Smooth muscle cell (in vitro differentiated cells): Measurements from ENCODE around the gene PARVG. TPM values are rescaled to one million over a fixed set of nuclear protein-coding genes. Genes with fewer than 3 reads are reported as not detected.

Experiments used
- DNase-seq: peaks from one replicate; lab custom pipeline; 2025; ENCODE audit not compliant: unreplicated experiment; lab: John Stamatoyannopoulos, UW
- H2AFZ ChIP-seq: fragments of 200-600 bp; sonication (generic); 2 replicates; pipeline ENCODE4 v1.6.0; 2016; ENCODE audit warnings: antibody characterized with exemption, low read depth, mild to moderate bottlenecking
- H3F3A ChIP-seq: fragments of 200-600 bp; sonication (generic); 2 replicates; pipeline ENCODE4 v1.6.0; 2017; ENCODE audit warnings: antibody characterized with exemption, low read depth
- H3K27ac ChIP-seq: fragments of 200-600 bp; sonication (generic); 2 replicates; pipeline ENCODE4 v1.5.1; 2016; ENCODE audit warnings: low read depth, mild to moderate bottlenecking
- H3K27me3 ChIP-seq: fragments of 200-600 bp; sonication (generic); 2 replicates; pipeline ENCODE4 v1.6.1; 2016; ENCODE audit warnings: low read depth, mild to moderate bottlenecking
- H3K36me3 ChIP-seq: fragments of 200-600 bp; sonication (generic); 2 replicates; pipeline ENCODE4 v1.5.1; 2016; ENCODE audit warnings: low read depth
- H3K4me1 ChIP-seq: fragments of 200-600 bp; sonication (generic); 2 replicates; pipeline ENCODE4 v1.5.1; 2016; ENCODE audit warnings: low read depth
- H3K4me2 ChIP-seq: fragments of 200-600 bp; sonication (generic); 2 replicates; pipeline ENCODE4 v1.6.0; 2016; ENCODE audit warnings: mild to moderate bottlenecking
- H3K4me3 ChIP-seq: fragments of 200-600 bp; sonication (generic); 2 replicates; pipeline ENCODE4 v1.5.1; 2016; ENCODE audit warnings: mild to moderate bottlenecking
- H3K79me2 ChIP-seq: fragments of 200-600 bp; sonication (generic); 2 replicates; pipeline ENCODE4 v1.6.0; 2016; ENCODE audit warnings: low read depth, mild to moderate bottlenecking
- H3K9ac ChIP-seq: fragments of 200-600 bp; sonication (generic); 2 replicates; pipeline ENCODE4 v1.6.0; 2016; ENCODE audit warnings: low read depth
- H3K9me3 ChIP-seq: fragments of 200-600 bp; sonication (generic); replicated peaks from 2 replicates; pipeline ENCODE4 v1.5.1; 2016; ENCODE audit warnings: low read depth
- H4K20me1 ChIP-seq: fragments of 200-600 bp; sonication (generic); 2 replicates; pipeline ENCODE4 v1.6.0; 2016; ENCODE audit warnings: low read depth
- CTCF ChIP-seq: fragments of 200-600 bp; sonication (generic); IDR thresholded peaks from 2 replicates; pipeline ENCODE4 v1.5.1; 2017; ENCODE audit warnings: borderline replicate concordance, mild to moderate bottlenecking, antibody characterized with exemption; ENCODE audit not compliant: insufficient read depth, poor library complexity, severe bottlenecking
- WGBS: methylation state at CpG from one replicate; pipeline ENCODE4 v1.1.7; 2016; ENCODE audit warnings: low lambda C conversion rate; 5-methylcytosine and 5-hydroxymethylcytosine counted together
- polyA plus RNA-seq: library from polyadenylated mRNA; unstranded; fragments of >200 nt; fragmentation: Nextera tagmentation; extraction: Ambion mirVana; gene quantifications from 2 replicates; pipeline ENCODE4 v1.2.1, GENCODE V29; 2016
- total RNA-seq: library from RNA; depleted of rRNA; stranded (reverse); fragments of >200 nt; gene quantifications from 2 replicates; pipeline ENCODE4 v1.2.3, GENCODE V29; 2014

The PARVG gene
- total and polyA plus RNA-seq, 2 experiments from 2014 or later = 0.90 TPM; not detected in 1

GRCh38 chr22:44217346-44217745, 36.6 kb downstream of the PARVG start:
- Histone ChIP-seq H3K4me3 (no peak overlapping the region), H3K9me3 (no peaks in the 10 kb centered on the region), H3K4me1 (no peaks in the 10 kb centered on the region), H3K36me3 (no peaks in the 10 kb centered on the region), H2AFZ (no peak overlapping the region), H3F3A (no peaks in the 10 kb centered on the region), H4K20me1 (no peaks in the 10 kb centered on the region), H3K27me3 (no peaks in the 10 kb centered on the region), H3K79me2 (no peaks in the 10 kb centered on the region), H3K9ac (no peak overlapping the region), H3K4me2 (no peak overlapping the region), H3K27ac (no peak overlapping the region)
- no peak for DNase-seq
- WGBS = 91% methylated on average over 7 of the region's 7 CpGs
- TF ChIP-seq CTCF = no peak

GRCh38 chr22:44218071-44218470, 37.3 kb downstream of the PARVG start:
- Histone ChIP-seq H3K4me1 (no peaks in the 10 kb centered on the region), H3K9ac (no peak overlapping the region), H2AFZ (no peak overlapping the region), H3K9me3 (no peaks in the 10 kb centered on the region), H3K36me3 (no peaks in the 10 kb centered on the region), H4K20me1 (no peaks in the 10 kb centered on the region), H3K27ac (no peak overlapping the region), H3K4me3 (no peak overlapping the region), H3K79me2 (no peaks in the 10 kb centered on the region), H3K27me3 (no peaks in the 10 kb centered on the region), H3K4me2 (no peak overlapping the region), H3F3A (no peaks in the 10 kb centered on the region)
- no peak for DNase-seq
- WGBS = 82% methylated on average over 6 of the region's 6 CpGs
- no peak for TF ChIP-seq CTCF

GRCh38 chr22:44219101-44219870, 38.6 kb downstream of the PARVG start:
- Histone ChIP-seq H3K9ac (no peak overlapping the region), H4K20me1 (no peaks in the 10 kb centered on the region), H2AFZ (no peak overlapping the region), H3K79me2 (no peaks in the 10 kb centered on the region), H3K27ac (no peak overlapping the region), H3K4me1 (no peaks in the 10 kb centered on the region), H3K4me3 (no peak overlapping the region), H3K36me3 (no peaks in the 10 kb centered on the region), H3K9me3 (no peaks in the 10 kb centered on the region), H3K4me2 (no peak overlapping the region), H3F3A (no peaks in the 10 kb centered on the region), H3K27me3 (no peaks in the 10 kb centered on the region)
- no peak for DNase-seq
- no peak for TF ChIP-seq CTCF
- 92% methylated on average over 21 of the region's 21 CpGs for WGBS
